ENCODE measurements around the gene SLC8A3. TPM values are rescaled to one million over a fixed set of nuclear protein-coding genes. Genes with fewer than 3 reads are reported as not detected.

SLC8A3 gene
- total RNA-seq, 1 donor: under 0.01 TPM

- Histone ChIP-seq H2AFZ (ENCODE audit: low read length) (no peak overlapping the region), H3K4me3 (ENCODE audit: insufficient read depth, low read length) (no peak overlapping the region)
- no peak for DNase-seq (ENCODE audit: insufficient read length, low spot score, missing footprints)
Measured at GRCh38 chr14:70043001-70043400, 145.8 kb downstream of the SLC8A3 start.

GRCh38 chr14:70036665-70037064, 152.1 kb downstream of the SLC8A3 start:
- no peak overlapping the region for H3K27ac ChIP-seq (ENCODE audit: low read depth, low read length)
- peaks cover 3% of the 10 kb centered on the region for H3K27me3 ChIP-seq (ENCODE audit: insufficient read depth, low read length)
- H3K9me3 ChIP-seq (ENCODE audit: low read depth, low read length): no peaks in the 10 kb centered on the region
- no peak overlapping the region for H3K4me3 ChIP-seq (ENCODE audit: insufficient read depth, low read length)
- H3K79me2 ChIP-seq (ENCODE audit: insufficient read depth, low read length): no peaks in the 10 kb centered on the region
- DNase-seq (ENCODE audit: insufficient read length, low spot score, missing footprints): no peak
- H3K36me3 ChIP-seq (ENCODE audit: insufficient read depth, low read length): no peaks in the 10 kb centered on the region
- H3K4me2 ChIP-seq (ENCODE audit: insufficient read depth, low read length): no peak overlapping the region
- no peak for TF ChIP-seq CTCF (IDR thresholded peaks at IDR 0.05; ENCODE audit: extremely low read depth, low read depth, low read length)
- no peak overlapping the region for H2AFZ ChIP-seq (ENCODE audit: low read length)
- no peaks in the 10 kb centered on the region for H4K20me1 ChIP-seq (ENCODE audit: insufficient read depth, low read length)
- H3K4me1 ChIP-seq (ENCODE audit: insufficient read depth, low read length): peaks cover 3% of the 10 kb centered on the region

More at GRCh38 chr14:70043001-70043400, 145.8 kb downstream of the SLC8A3 start:
- peaks cover 5% of the 10 kb centered on the region for H3K27me3 ChIP-seq (ENCODE audit: insufficient read depth, low read length)
- H3K27ac ChIP-seq (ENCODE audit: low read depth, low read length): no peak overlapping the region
- no peaks in the 10 kb centered on the region for H3K79me2 ChIP-seq (ENCODE audit: insufficient read depth, low read length)
- H4K20me1 ChIP-seq (ENCODE audit: insufficient read depth, low read length): no peaks in the 10 kb centered on the region
- TF ChIP-seq CTCF (IDR thresholded peaks at IDR 0.05; ENCODE audit: extremely low read depth, low read depth, low read length): no peak
- H3K36me3 ChIP-seq (ENCODE audit: insufficient read depth, low read length): no peaks in the 10 kb centered on the region
- no peaks in the 10 kb centered on the region for H3K9me3 ChIP-seq (ENCODE audit: low read depth, low read length)
- no peak overlapping the region for H3K4me2 ChIP-seq (ENCODE audit: insufficient read depth, low read length)
- no peaks in the 10 kb centered on the region for H3K4me1 ChIP-seq (ENCODE audit: insufficient read depth, low read length)

- H3K27ac ChIP-seq (ENCODE audit: low read depth, low read length): no peak overlapping the region
- no peak for TF ChIP-seq CTCF (IDR thresholded peaks at IDR 0.05; ENCODE audit: extremely low read depth, low read depth, low read length)
- H3K4me1 ChIP-seq (ENCODE audit: insufficient read depth, low read length): peaks cover 3% of the 10 kb centered on the region
- DNase-seq (ENCODE audit: insufficient read length, low spot score, missing footprints): no peak
- H3K79me2 ChIP-seq (ENCODE audit: insufficient read depth, low read length): no peaks in the 10 kb centered on the region
- H3K4me3 ChIP-seq (ENCODE audit: insufficient read depth, low read length): no peak overlapping the region
- H2AFZ ChIP-seq (ENCODE audit: low read length): no peak overlapping the region
- no peaks in the 10 kb centered on the region for H3K36me3 ChIP-seq (ENCODE audit: insufficient read depth, low read length)
- H3K27me3 ChIP-seq (ENCODE audit: insufficient read depth, low read length): no peaks in the 10 kb centered on the region
- H3K4me2 ChIP-seq (ENCODE audit: insufficient read depth, low read length): no peak overlapping the region
- no peaks in the 10 kb centered on the region for H3K9me3 ChIP-seq (ENCODE audit: low read depth, low read length)
- H4K20me1 ChIP-seq (ENCODE audit: insufficient read depth, low read length): no peaks in the 10 kb centered on the region
Measured at GRCh38 chr14:70034257-70034656, 154.5 kb downstream of the SLC8A3 start.

GRCh38 chr14:70033561-70033960, 155.2 kb downstream of the SLC8A3 start:
- Histone ChIP-seq H2AFZ (ENCODE audit: low read length) (no peak overlapping the region), H3K4me3 (ENCODE audit: insufficient read depth, low read length) (no peak overlapping the region), H4K20me1 (ENCODE audit: insufficient read depth, low read length) (no peaks in the 10 kb centered on the region), H3K4me2 (ENCODE audit: insufficient read depth, low read length) (no peak overlapping the region), H3K27ac (ENCODE audit: low read depth, low read length) (no peak overlapping the region), H3K4me1 (ENCODE audit: insufficient read depth, low read length) (peaks cover 3% of the 10 kb centered on the region), H3K79me2 (ENCODE audit: insufficient read depth, low read length) (no peaks in the 10 kb centered on the region), H3K27me3 (ENCODE audit: insufficient read depth, low read length) (no peaks in the 10 kb centered on the region), H3K9me3 (ENCODE audit: low read depth, low read length) (no peaks in the 10 kb centered on the region), H3K36me3 (ENCODE audit: insufficient read depth, low read length) (no peaks in the 10 kb centered on the region)
- TF ChIP-seq CTCF (IDR thresholded peaks at IDR 0.05; ENCODE audit: extremely low read depth, low read depth, low read length): no peak
- no peak for DNase-seq (ENCODE audit: insufficient read length, low spot score, missing footprints)

Measured in osteoblast (primary cell).